HG03280 (cell line): Measurements from ENCODE around the gene UBE2O.

Experiments used
- ATAC-seq: cut with Tn5 transposase; IDR thresholded peaks from one replicate; pipeline ENCODE4 v1.9.1; 2021; ENCODE audit warnings: mild to moderate bottlenecking, moderate library complexity; ENCODE audit not compliant: unreplicated experiment

The UBE2O gene

GRCh38 chr17:76419576-76420260 lies 33.2 kb downstream of the UBE2O start:
- ATAC-seq = no peak

GRCh38 chr17:76417499-76418143 lies 35.3 kb downstream of the UBE2O start:
- ATAC-seq = no peak

DNA sequence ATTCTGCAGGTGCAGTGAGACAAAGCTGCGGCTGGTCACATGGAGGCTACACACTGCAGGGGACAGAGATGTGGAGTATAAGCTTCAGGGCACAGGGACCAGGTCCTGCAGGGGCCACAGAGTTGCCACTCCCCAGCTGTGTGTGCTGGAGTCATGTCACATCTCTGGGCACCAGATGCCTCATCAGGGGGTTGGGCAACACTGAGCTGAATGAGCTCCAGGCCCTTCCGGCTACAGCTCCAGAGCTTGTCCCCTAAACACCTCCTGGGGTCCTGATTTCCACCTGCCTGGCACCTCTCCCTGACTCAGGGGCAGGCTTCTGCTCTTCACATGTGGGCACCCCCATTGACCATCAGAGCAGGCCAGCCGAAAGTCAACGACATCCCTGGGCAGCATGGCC lies 36.1 kb downstream of the UBE2O start:
- no peak for ATAC-seq

GRCh38 chr17:76416457-76416856 lies 36.5 kb downstream of the UBE2O start:
- ATAC-seq = no peak

DNA sequence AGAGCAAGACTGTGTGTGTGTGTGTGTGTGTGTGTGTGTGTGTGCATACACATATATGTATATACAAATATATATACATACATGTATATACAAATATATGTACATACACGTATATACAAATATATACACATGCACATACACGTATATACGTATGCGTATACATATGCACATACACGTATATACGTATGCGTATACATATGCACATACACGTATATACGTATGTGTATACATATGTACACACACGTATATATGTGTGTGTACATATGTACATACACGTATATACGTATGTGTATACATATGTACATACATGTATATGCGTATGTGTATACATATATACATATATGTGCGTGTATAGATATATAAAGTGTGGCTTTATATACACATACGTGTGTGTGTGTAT lies 37.2 kb downstream of the UBE2O start:
- no peak for ATAC-seq

DNA sequence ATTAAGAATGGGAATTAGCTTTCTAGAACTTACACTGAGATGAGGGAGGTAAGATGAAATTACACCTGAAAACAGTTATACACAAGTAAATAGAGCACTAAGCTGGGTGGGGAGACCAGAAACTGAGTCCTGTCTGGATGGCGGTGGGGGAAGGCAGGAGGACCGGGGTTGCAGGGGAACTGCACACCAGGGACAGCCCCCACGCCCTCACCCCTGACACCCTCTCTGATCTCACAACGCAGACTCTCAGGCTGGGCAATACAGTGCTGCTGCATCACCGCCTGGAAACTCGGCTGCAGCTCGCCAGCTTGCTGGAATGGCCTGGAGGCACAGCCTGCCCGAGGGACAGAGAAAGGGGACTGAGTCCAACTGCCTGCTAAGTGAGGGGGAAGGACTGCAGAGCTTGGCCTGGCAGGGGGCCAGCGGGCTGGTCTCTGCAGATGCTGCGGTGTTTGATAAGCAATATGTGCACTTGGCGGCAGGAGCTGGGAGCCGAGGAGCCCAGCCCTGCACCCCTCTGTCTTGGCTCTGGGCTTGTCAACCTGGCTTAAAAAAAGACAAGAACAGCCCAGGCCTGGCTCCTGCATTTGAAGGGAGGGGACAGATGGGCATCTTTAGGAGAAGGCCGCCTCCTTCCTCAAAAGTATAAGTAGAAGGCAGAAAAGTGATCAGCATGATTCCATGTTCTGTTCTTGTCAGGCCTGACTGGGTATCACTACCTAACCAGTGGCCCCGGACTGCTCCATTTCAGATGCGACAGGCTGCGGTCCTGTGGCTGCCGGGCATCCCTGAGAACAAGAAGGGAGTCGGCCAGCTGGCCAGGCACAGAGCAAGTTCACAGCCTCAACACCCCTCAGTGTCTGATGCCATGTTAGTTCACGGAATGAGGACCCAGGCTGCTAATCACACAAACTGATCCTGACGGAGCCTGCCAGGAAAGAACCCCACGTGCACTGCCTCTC lies 38.3 kb downstream of the UBE2O start:
- no peak for ATAC-seq

GRCh38 chr17:76411247-76411646 lies 41.7 kb downstream of the UBE2O start:
- no peak for ATAC-seq

DNA sequence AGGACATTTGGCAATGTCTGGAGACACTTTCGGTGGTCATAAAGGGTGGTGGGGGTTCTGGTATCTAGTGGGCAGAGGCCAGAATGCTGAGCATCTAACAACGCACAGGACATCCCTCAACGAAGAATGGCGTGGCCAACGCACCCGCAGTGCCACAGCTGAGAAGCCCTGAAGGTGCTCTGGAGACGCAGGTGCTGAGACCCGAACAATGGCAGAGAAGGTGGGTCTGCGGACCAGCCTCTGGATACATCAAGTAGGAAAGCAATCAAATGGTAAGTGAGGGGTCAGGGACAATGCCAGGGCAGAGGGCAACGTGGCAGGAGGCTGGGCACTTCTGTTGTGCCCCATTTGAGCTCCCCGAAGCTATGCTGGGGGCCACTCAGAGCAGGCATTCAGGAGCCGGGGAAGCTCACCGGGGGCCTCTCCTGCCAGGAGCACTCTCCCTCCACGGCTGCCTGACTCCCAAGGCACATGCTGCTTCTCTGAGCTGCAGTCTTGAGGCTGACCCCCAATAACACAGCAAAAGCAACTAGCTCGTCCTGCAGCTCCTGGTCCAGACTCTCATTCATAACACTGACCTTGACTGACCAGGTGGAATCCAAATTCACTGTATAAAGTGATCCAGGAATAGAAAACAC lies 42.5 kb downstream of the UBE2O start:
- ATAC-seq = no peak

- no peak for ATAC-seq
Observed at GRCh38 chr17:76408037-76408849, 44.7 kb downstream of the UBE2O start.

DNA sequence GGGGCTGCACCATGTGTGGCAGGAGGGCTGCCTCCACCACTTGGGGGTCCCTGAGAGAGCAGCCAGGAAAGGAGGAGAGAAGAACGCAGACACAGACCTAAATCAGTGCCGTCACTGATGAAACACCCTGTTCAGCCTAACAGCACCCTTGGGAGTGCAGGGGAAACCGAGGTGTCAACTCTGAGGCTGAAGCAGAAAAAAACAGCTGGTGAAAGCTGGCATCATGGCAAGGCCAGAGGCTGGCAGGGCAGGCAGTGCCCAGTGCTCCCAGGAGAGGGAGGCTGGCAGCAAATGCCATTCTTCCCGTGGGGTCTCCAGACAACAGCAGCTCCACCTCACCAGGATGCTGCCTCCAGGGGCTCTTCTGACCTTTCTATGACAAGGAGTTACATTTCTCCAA lies 45.4 kb downstream of the UBE2O start:
- no peak for ATAC-seq

DNA sequence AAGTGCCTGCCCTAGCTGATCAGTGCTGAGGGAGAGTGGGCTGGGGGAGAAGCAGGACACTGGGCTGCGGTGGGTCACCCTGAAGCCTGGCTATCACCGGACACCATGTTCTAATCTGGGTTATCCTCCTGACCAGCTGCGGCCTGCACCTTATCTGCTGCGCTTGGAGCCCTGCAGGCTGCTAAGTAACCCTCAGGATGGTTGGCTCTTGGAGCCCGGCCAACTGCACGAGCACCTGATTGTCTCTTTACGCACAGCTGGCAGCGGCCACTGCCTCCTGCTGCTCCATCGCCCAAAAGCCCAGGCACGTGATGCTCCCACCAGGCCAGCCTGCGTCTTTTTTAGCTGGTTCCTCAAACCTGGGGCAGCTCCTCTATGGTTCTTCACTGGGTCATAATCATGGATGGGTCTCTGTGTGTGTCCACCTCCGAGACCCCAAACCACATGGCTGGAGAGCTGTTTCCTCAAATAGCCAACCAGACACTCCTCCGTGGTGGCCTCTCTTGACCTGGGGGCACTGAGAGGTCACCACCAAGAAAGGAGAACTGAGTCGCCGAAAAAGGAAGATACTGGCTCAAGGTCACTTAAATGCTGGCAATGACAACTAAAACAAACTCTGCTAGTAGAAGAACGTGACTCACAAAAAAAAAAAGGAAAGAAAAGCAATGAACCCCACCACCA lies 46.8 kb downstream of the UBE2O start:
- no peak for ATAC-seq

GRCh38 chr17:76405607-76405966 lies 47.4 kb downstream of the UBE2O start:
- ATAC-seq = no peak

- no peak for ATAC-seq
Observed at GRCh38 chr17:76404976-76405563, 47.9 kb downstream of the UBE2O start.

GRCh38 chr17:76404256-76404655 lies 48.7 kb downstream of the UBE2O start:
- ATAC-seq = no peak

- no peak for ATAC-seq
Observed at GRCh38 chr17:76402711-76403110, 50.2 kb downstream of the UBE2O start.

DNA sequence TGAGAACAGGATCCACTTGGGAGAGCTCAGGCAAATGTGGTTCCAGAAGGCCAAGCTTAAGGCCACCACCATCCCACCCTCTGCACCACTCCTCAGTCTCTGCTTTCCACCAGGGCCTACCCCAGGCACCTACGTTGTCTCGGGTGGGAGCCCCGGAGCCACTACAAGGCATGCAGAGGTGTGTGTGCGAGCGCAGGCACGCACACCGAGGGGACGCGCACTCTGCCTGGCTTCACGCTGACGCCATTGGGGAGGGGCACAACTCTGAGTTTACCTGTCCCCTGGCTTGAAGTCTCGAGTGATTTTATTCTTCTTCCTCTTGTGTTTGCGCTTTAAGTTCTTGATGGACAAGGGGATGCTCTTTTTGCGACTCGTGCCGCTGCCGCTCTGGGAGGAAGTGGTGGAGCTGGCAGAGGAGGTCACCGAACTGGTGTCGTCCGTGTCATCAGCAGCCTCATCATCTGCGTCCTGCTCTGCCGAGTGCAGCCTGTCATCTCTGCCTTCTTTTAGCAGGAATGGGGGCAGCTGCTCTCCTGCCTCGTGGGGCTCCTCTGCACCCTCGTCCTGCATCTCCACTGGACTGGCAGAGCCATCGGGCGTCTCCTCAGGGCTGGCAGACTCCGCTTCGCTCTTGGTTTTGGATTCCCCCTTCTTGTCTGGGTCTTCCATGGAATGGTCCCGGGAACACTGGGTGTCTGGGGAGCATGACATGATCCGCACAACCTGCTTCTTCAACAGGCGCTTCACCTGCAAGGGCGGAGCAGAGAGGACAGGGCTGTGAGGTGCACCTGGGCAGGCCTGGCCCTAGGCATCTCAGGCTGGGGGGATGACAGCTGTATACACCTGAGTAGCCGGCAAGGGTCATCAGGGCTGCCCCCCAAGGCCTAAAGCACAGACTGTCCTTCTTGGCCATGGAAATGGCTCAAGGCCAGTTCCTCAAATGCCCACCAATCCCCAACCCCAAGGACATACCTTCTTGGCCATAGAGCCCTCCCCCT lies 53.5 kb downstream of the UBE2O start:
- no peak for ATAC-seq

DNA sequence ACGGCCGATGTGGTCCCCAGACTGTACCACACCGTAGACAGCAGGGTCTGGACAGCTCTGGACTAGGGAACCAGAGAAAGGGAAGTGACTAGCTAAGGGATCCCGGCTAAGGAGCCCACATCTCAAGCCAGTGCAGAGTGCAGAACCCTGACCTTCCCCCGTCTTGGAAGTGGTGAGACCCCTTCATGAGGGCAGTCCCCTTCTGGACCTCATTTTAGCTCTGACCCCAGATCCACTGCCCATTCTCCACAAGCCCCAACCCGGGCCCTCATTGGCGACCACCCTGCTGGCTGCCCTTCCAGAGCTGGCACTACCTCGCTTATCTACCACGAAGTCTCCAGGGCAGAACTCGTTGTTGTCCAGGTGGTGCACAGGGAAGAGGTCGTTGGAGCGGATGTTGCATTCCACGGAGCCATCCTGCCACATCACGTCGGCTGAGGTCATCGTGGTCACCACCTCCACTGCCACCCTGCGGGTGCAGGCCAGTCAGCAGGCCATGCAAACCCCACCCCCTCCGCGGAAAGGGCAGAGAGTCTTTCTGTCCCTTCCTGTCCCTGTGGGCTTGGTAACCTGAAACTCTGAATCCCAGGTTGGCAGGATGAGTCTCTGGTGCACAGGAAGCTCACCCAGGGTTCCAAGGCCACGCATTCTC lies 54.3 kb downstream of the UBE2O start:
- ATAC-seq = no peak
